ENCODE results near the gene FGG. TPM values are rescaled to one million over a fixed set of nuclear protein-coding genes. Genes with fewer than 3 reads are reported as not detected.

The FGG gene
- total RNA-seq, 1 donor from 2014 or later = not detected

DNA sequence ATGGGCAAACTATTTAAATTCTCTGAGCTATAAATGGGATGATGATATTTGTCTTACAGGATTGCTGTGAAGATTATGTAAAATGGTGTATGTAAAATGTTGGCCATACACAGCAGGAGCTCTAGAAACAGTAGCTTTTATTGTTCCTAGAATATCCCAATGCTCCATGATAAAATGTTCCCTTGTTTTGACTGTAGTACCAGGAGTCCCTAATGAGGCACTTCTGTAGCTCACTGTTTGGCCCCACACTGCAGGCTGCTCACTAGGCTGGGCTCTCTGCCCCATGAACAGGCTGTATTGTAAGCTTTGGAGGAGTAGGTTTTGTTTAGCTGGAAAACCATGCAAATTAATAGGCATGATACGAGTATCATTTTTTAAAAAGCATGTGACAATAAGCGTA, 18.6 kb downstream of the FGG start:
- Histone ChIP-seq H3K9me3 (ENCODE audit: insufficient read depth, low read depth, low read length) (no peaks in the 10 kb centered on the region), H4K20me1 (ENCODE audit: insufficient read depth, low read length) (no peaks in the 10 kb centered on the region), H3K4me2 (ENCODE audit: low read length) (no peak overlapping the region), H3K4me3 (ENCODE audit: insufficient read depth, low read depth, low read length) (no peak overlapping the region), H3K79me2 (ENCODE audit: insufficient read depth, low read length) (no peaks in the 10 kb centered on the region), H3K9ac (ENCODE audit: low read length) (no peak overlapping the region), H3K27ac (ENCODE audit: low read depth, low read length) (no peak overlapping the region), H2AFZ (ENCODE audit: low read depth, low read length) (no peak overlapping the region), H3K27me3 (ENCODE audit: insufficient read depth, low read length) (no peaks in the 10 kb centered on the region), H3K36me3 (ENCODE audit: insufficient read depth, low read length) (no peaks in the 10 kb centered on the region), H3K4me1 (ENCODE audit: insufficient read depth, low read length) (no peaks in the 10 kb centered on the region)
- no peaks in the 10 kb centered on the region for H3K27me3 Mint-ChIP-seq (ENCODE audit: low read depth, unreplicated experiment)
- H3K36me3 Mint-ChIP-seq (ENCODE audit: low read depth, unreplicated experiment) = no peaks in the 10 kb centered on the region
- no peak for TF ChIP-seq EZH2 (IDR thresholded peaks at IDR 0.05; ENCODE audit: insufficient read depth, low read length)
- TF ChIP-seq, protein P1, sequence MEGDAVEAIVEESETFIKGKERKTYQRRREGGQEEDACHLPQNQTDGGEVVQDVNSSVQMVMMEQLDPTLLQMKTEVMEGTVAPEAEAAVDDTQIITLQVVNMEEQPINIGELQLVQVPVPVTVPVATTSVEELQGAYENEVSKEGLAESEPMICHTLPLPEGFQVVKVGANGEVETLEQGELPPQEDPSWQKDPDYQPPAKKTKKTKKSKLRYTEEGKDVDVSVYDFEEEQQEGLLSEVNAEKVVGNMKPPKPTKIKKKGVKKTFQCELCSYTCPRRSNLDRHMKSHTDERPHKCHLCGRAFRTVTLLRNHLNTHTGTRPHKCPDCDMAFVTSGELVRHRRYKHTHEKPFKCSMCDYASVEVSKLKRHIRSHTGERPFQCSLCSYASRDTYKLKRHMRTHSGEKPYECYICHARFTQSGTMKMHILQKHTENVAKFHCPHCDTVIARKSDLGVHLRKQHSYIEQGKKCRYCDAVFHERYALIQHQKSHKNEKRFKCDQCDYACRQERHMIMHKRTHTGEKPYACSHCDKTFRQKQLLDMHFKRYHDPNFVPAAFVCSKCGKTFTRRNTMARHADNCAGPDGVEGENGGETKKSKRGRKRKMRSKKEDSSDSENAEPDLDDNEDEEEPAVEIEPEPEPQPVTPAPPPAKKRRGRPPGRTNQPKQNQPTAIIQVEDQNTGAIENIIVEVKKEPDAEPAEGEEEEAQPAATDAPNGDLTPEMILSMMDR (IDR thresholded peaks at IDR 0.05; ENCODE audit: insufficient read depth, low read depth, low read length) = no peak
- H3K4me1 Mint-ChIP-seq (ENCODE audit: low read depth, unreplicated experiment) = peaks cover 2% of the 10 kb centered on the region
- no peak for FAIRE-seq
- no peak overlapping the region for H3K27ac Mint-ChIP-seq (ENCODE audit: unreplicated experiment)
- H3K4me3 Mint-ChIP-seq (ENCODE audit: unreplicated experiment) = no peak overlapping the region
- no peaks in the 10 kb centered on the region for H3K9me3 Mint-ChIP-seq (ENCODE audit: unreplicated experiment)
- no peak for DNase-seq (ENCODE audit: low read depth)

- H3K4me2 ChIP-seq (ENCODE audit: low read length) = no peak overlapping the region
- Mint-ChIP-seq H3K4me1 (ENCODE audit: low read depth, unreplicated experiment) (peaks cover 2% of the 10 kb centered on the region), H3K27me3 (ENCODE audit: low read depth, unreplicated experiment) (no peaks in the 10 kb centered on the region), H3K27ac (ENCODE audit: unreplicated experiment) (no peak overlapping the region), H3K36me3 (ENCODE audit: low read depth, unreplicated experiment) (no peaks in the 10 kb centered on the region), H3K9me3 (ENCODE audit: unreplicated experiment) (no peaks in the 10 kb centered on the region), H3K4me3 (ENCODE audit: unreplicated experiment) (no peak overlapping the region)
- H4K20me1 ChIP-seq (ENCODE audit: insufficient read depth, low read length) = no peaks in the 10 kb centered on the region
- H3K9ac ChIP-seq (ENCODE audit: low read length) = no peak overlapping the region
- no peak overlapping the region for H3K27ac ChIP-seq (ENCODE audit: low read depth, low read length)
- TF ChIP-seq, protein P1 (IDR thresholded peaks at IDR 0.05; ENCODE audit: insufficient read depth, low read depth, low read length) = no peak
- TF ChIP-seq EZH2 (IDR thresholded peaks at IDR 0.05; ENCODE audit: insufficient read depth, low read length) = no peak
- H3K4me3 ChIP-seq (ENCODE audit: insufficient read depth, low read depth, low read length) = no peak overlapping the region
- no peaks in the 10 kb centered on the region for H3K79me2 ChIP-seq (ENCODE audit: insufficient read depth, low read length)
- FAIRE-seq = no peak
- H3K36me3 ChIP-seq (ENCODE audit: insufficient read depth, low read length) = no peaks in the 10 kb centered on the region
- H3K9me3 ChIP-seq (ENCODE audit: insufficient read depth, low read depth, low read length) = no peaks in the 10 kb centered on the region
- no peak overlapping the region for H2AFZ ChIP-seq (ENCODE audit: low read depth, low read length)
- no peaks in the 10 kb centered on the region for H3K27me3 ChIP-seq (ENCODE audit: insufficient read depth, low read length)
- no peaks in the 10 kb centered on the region for H3K4me1 ChIP-seq (ENCODE audit: insufficient read depth, low read length)
- no peak for DNase-seq (ENCODE audit: low read depth)
Measured at GRCh38 chr4:154591890-154592289, 20.6 kb downstream of the FGG start.

- no peak within 1 kb of the TSS for H2AFZ ChIP-seq (ENCODE audit: low read depth, low read length)
- FAIRE-seq = no peak
- no peak within 1 kb of the TSS for H3K4me3 Mint-ChIP-seq (ENCODE audit: unreplicated experiment)
Measured at GRCh38 chr4:154590329-154591006, 22.0 kb downstream of the FGG start, which contains the start of gene FGA. Gene FGA (minus strand): TSS chr4:154590742. CDS start chr4:154590687, 55 bp downstream.

More at GRCh38 chr4:154590329-154591006, 22.0 kb downstream of the FGG start, which contains the start of gene FGA:
- DNase-seq (ENCODE audit: low read depth) = no peak
- Histone ChIP-seq H3K4me2 (ENCODE audit: low read length) (no peak within 1 kb of the TSS), H3K36me3 (ENCODE audit: insufficient read depth, low read length) (no peaks in the 10 kb centered on the region), H3K27me3 (ENCODE audit: insufficient read depth, low read length) (no peaks in the 10 kb centered on the region), H3K9me3 (ENCODE audit: insufficient read depth, low read depth, low read length) (no peaks in the 10 kb centered on the region), H3K4me1 (ENCODE audit: insufficient read depth, low read length) (no peaks in the 10 kb centered on the region), H3K79me2 (ENCODE audit: insufficient read depth, low read length) (no peaks in the 10 kb centered on the region), H3K9ac (ENCODE audit: low read length) (no peak within 1 kb of the TSS), H3K27ac (ENCODE audit: low read depth, low read length) (no peak within 1 kb of the TSS), H3K4me3 (ENCODE audit: insufficient read depth, low read depth, low read length) (no peak within 1 kb of the TSS), H4K20me1 (ENCODE audit: insufficient read depth, low read length) (no peaks in the 10 kb centered on the region)
- no peak within 1 kb of the TSS for H3K27ac Mint-ChIP-seq (ENCODE audit: unreplicated experiment)
- H3K4me1 Mint-ChIP-seq (ENCODE audit: low read depth, unreplicated experiment) = peaks cover 2% of the 10 kb centered on the region
- H3K27me3 Mint-ChIP-seq (ENCODE audit: low read depth, unreplicated experiment) = no peaks in the 10 kb centered on the region
- TF ChIP-seq, protein P1 (IDR thresholded peaks at IDR 0.05; ENCODE audit: insufficient read depth, low read depth, low read length) = no peak
- H3K36me3 Mint-ChIP-seq (ENCODE audit: low read depth, unreplicated experiment) = no peaks in the 10 kb centered on the region
- no peaks in the 10 kb centered on the region for H3K9me3 Mint-ChIP-seq (ENCODE audit: unreplicated experiment)
